Lower lobe of right lung (tissue), 2 donors: Measurements from ENCODE around the gene SLC17A4. TPM values are rescaled to one million over a fixed set of nuclear protein-coding genes. Genes with fewer than 3 reads are reported as not detected.
A peak's percentile ranks its signal among the peaks of the same experiment; 100 is the strongest.

ENCODE experiments used
- ATAC-seq, 2 donors: fragments of 200-7000 bp; cut with Tn5 transposase; one replicate each; pipeline ENCODE4 v1.9.1; 2020 to 2022; ENCODE audit warnings: mild to moderate bottlenecking in 2 of 2, moderate library complexity in 2 of 2
- DNase-seq: peaks from one replicate; pipeline ENCODE4 v3.0.0-alpha.2; 2020
- H3K27ac ChIP-seq: fragments of 200-600 bp; one replicate; pipeline ENCODE4 v1.8.0; 2022
- H3K27me3 ChIP-seq: fragments of 200-600 bp; one replicate; pipeline ENCODE4 v1.8.0; 2022; ENCODE audit warnings: low read depth
- H3K36me3 ChIP-seq: fragments of 200-600 bp; one replicate; pipeline ENCODE4 v1.8.0; 2022; ENCODE audit warnings: mild to moderate bottlenecking
- H3K4me1 ChIP-seq: fragments of 200-600 bp; one replicate; pipeline ENCODE4 v1.8.0; 2022
- H3K4me3 ChIP-seq: fragments of 200-600 bp; one replicate; pipeline ENCODE4 v1.8.0; 2022; ENCODE audit warnings: mild to moderate bottlenecking
- H3K9me3 ChIP-seq: fragments of 200-600 bp; one replicate; pipeline ENCODE4 v1.8.0; 2022
- CTCF ChIP-seq: fragments of 200-600 bp; IDR thresholded peaks from one replicate; pipeline ENCODE4 v1.8.0; 2022; ENCODE audit warnings: antibody characterized with exemption, mild to moderate bottlenecking
- intact Hi-C: fragments of 100-400 bp; cut with DNase I; formaldehyde crosslinking; loops from one replicate; pipeline ENCODE4 v1.11.0; 2022
- total RNA-seq: library from RNA; stranded (reverse); fragmentation: NEBNext Ultra II Directional; extraction: Animal tissue kit (Norgen Biotek cat#: 25700); gene quantifications from one replicate; pipeline ENCODE4 v1.2.1, GENCODE V29; 2021
- donor health status: DM: no; HTN: yes; CAD: no; lungs with severe emphysema.

Gene SLC17A4
- total RNA-seq, 1 donor from 2014 or later = not detected

DNA sequence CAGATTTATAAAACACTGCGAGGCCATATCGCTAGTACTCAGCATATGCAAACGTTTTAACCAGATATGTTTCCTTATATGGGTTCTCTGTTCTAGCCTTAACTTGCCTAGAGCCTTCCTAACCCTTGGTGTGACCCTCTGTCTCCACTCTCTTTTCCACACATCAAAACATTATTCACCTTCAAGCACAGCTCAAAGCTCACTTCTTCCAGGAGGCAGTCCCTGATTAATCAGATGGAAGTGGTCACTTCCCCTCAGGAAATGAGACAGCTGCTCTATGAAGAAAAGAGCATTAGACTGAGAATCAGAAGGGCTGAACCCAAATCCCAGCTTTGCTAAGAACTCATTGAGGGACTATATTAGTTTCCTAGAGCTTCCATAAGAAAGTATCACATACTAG is 39.8 kb upstream of the SLC17A4 start:
- ATAC-seq (no peak), DNase-seq (no peak)
- Histone ChIP-seq H3K27ac (no peak overlapping the region), H3K36me3 (no peaks in the 10 kb centered on the region), H3K27me3 (no peaks in the 10 kb centered on the region), H3K9me3 (no peaks in the 10 kb centered on the region), H3K4me1 (no peaks in the 10 kb centered on the region), H3K4me3 (no peak overlapping the region)
- intact Hi-C loops = no loop called here
- no peak for TF ChIP-seq CTCF

GRCh38 chr6:25715794-25716193 is 38.7 kb upstream of the SLC17A4 start:
- H3K4me3 ChIP-seq = no peak overlapping the region
- intact Hi-C loops = no loop called here
- no peak for TF ChIP-seq CTCF

GRCh38 chr6:25717866-25718740 is 36.4 kb upstream of the SLC17A4 start:
- TF ChIP-seq CTCF = peak; percentile 51
- H3K36me3 ChIP-seq = no peaks in the 10 kb centered on the region
- no peaks in the 10 kb centered on the region for H3K27me3 ChIP-seq
- H3K4me1 ChIP-seq = no peaks in the 10 kb centered on the region
- no peak overlapping the region for H3K4me3 ChIP-seq
- H3K27ac ChIP-seq = no peak overlapping the region
- ATAC-seq = no peak
- intact Hi-C loops = no loop called here
- H3K9me3 ChIP-seq = no peaks in the 10 kb centered on the region
- no peak for DNase-seq

More at GRCh38 chr6:25715794-25716193, 38.7 kb upstream of the SLC17A4 start:
- ATAC-seq (no peak), DNase-seq (no peak)
- no peaks in the 10 kb centered on the region for H3K27me3 ChIP-seq
- no peaks in the 10 kb centered on the region for H3K36me3 ChIP-seq
- no peaks in the 10 kb centered on the region for H3K9me3 ChIP-seq
- H3K4me1 ChIP-seq = no peaks in the 10 kb centered on the region
- no peak overlapping the region for H3K27ac ChIP-seq

DNA sequence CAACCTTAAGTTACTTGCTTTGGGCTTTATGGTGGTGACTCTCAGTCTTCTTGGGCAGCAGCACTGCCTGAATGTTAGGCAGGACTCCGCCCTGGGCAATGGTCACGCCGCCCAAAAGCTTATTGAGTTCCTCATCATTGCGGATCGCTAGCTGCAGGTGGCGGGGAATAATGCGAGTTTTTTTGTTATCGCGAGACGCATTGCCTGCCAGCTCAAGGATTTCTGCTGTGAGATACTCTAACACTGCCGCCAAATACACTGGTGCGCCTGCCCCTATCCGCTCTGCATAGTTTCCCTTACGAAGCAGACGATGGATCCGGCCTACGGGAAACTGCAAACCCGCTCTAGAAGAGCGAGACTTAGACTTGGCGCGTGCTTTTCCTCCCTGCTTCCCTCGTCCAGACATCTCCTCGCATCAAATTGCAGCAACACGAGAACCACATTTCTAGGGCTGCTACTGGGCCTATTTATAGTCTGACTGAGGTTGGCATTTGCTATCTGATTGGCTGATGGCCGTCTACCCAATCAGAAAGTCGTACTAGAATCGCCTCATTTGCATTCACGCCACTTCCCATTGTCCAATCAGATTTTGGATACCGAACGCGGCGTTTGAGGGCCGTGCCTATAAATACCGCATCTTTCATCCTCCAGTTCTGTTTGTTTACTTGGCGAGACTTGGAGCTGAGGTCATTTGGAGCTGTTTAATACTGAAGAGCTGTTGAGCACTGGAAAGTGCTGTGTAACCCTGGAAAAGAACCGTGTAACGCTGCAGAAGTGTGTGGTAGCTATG is 28.2 kb upstream of the SLC17A4 start:
- H3K4me1 ChIP-seq = no peaks in the 10 kb centered on the region
- peaks cover 13% of the 10 kb centered on the region for H3K27me3 ChIP-seq
- no peaks in the 10 kb centered on the region for H3K9me3 ChIP-seq
- no peak for TF ChIP-seq CTCF
- no peaks in the 10 kb centered on the region for H3K36me3 ChIP-seq
- DNase-seq (no peak), ATAC-seq (peak; percentile 79 to 91)
- intact Hi-C loops = no loop called here
- no peak overlapping the region for H3K27ac ChIP-seq
- no peak overlapping the region for H3K4me3 ChIP-seq

DNA sequence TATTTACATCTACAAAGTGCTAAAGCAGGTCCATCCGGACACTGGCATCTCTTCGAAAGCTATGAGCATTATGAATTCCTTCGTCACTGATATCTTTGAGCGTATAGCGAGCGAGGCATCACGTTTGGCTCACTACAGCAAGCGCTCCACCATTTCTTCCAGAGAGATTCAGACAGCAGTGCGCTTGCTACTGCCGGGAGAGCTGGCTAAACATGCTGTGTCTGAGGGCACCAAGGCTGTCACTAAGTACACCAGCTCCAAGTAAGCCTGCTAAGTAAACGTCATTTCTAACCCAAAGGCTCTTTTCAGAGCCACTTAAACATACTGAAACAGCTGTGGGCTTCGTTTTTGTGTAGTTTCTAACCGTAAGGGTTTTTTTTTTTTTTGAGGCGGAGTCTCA is 27.5 kb upstream of the SLC17A4 start:
- intact Hi-C loops = no loop called here
- Histone ChIP-seq H3K4me1 (no peaks in the 10 kb centered on the region), H3K27ac (no peak overlapping the region), H3K36me3 (no peaks in the 10 kb centered on the region), H3K4me3 (no peak overlapping the region), H3K27me3 (peaks cover 13% of the 10 kb centered on the region), H3K9me3 (no peaks in the 10 kb centered on the region)
- DNase-seq (no peak), ATAC-seq (peak; percentile 39 to 77)
- TF ChIP-seq CTCF = no peak
